ENCODE results near the gene HLA-A.

GRCh38 chr6:29953686-29954085, 11.4 kb downstream of the HLA-A start:
- no peak for TF ChIP-seq CTCF (IDR thresholded peaks at IDR 0.05)
- TF ChIP-seq POLR2A (IDR thresholded peaks at IDR 0.05): no peak
